HEK293 (cell line): ENCODE data around the gene ZNF524.

Experiments used
- CTCF ChIA-PET: fragments of 350-600 bp; formaldehyde crosslinking; extraction: SDS; loops from one replicate; lab custom pipeline; 2021; ENCODE audit warnings: antibody characterized with exemption; lab: Yijun Ruan, JAX
- POLR2A ChIA-PET: fragments of 300-600 bp; formaldehyde crosslinking; extraction: SDS; loops from one replicate; lab custom pipeline; 2020; ENCODE audit warnings: antibody characterized with exemption, inconsistent platforms; lab: Yijun Ruan, JAX
- H3K27ac ChIP-seq: fragments of 200-500 bp; sonication (Bioruptor generic); 2 replicates; pipeline ENCODE4 v1.5.1; 2014; ENCODE audit warnings: low read depth, low read length, control low read depth, inconsistent platforms; ENCODE audit errors: extremely low read depth
- H3K36me3 ChIP-seq, 2 experiments: fragments of 200-500 bp in 1 of 2; sonication (Bioruptor generic) in 1 of 2; 1 replicate in 1 of 2; 2 replicates in 1 of 2; pipeline ENCODE4 v1.5.1; 2014 to 2017; ENCODE audit warnings: inconsistent platforms in 2 of 2, low read length in 2 of 2; ENCODE audit not compliant: control insufficient read depth in 2 of 2, insufficient read depth in 1 of 2
- H3K4me1 ChIP-seq: fragments of 200-500 bp; sonication (Bioruptor generic); 2 replicates; pipeline ENCODE4 v1.5.1; 2014; ENCODE audit warnings: mild to moderate bottlenecking, low read length, inconsistent platforms; ENCODE audit not compliant: control insufficient read depth, insufficient read depth
- H3K4me3 ChIP-seq: 2 replicates; pipeline ENCODE4 v1.5.1; 2011; ENCODE audit warnings: low read depth, mild to moderate bottlenecking, control low read depth, low read length, moderate library complexity
- H3K9me3 ChIP-seq: fragments of 200-500 bp; sonication (Bioruptor generic); 2 replicates; pipeline ENCODE4 v1.5.1; 2014; ENCODE audit warnings: low read depth, low read length, inconsistent platforms; ENCODE audit not compliant: control insufficient read depth, insufficient read depth
- BCL6B ChIP-seq: fragments of 450-650 bp; formaldehyde crosslinking; IDR thresholded peaks from 2 replicates; pipeline ENCODE4 v1.5.1; 2017; ENCODE audit warnings: missing biosample characterization, missing genetic modification characterization
- EGR2 ChIP-seq: fragments of 450-650 bp; formaldehyde crosslinking; IDR thresholded peaks from 2 replicates; pipeline ENCODE4 v1.5.1; 2016; ENCODE audit warnings: low read depth, missing biosample characterization, missing genetic modification characterization
- GFI1B ChIP-seq: fragments of 450-650 bp; formaldehyde crosslinking; IDR thresholded peaks from 2 replicates; pipeline ENCODE4 v1.5.1; 2016; ENCODE audit warnings: missing biosample characterization, missing genetic modification characterization
- GLIS1 ChIP-seq: fragments of 450-650 bp; formaldehyde crosslinking; IDR thresholded peaks from 2 replicates; pipeline ENCODE4 v1.5.1; 2016; ENCODE audit warnings: missing biosample characterization, missing genetic modification characterization
- PATZ1 ChIP-seq: fragments of 450-650 bp; formaldehyde crosslinking; IDR thresholded peaks from 2 replicates; pipeline ENCODE4 v1.5.1; 2016; ENCODE audit warnings: missing biosample characterization, missing genetic modification characterization
- WT1 ChIP-seq: fragments of 450-650 bp; formaldehyde crosslinking; IDR thresholded peaks from 2 replicates; pipeline ENCODE4 v1.5.1; 2016; ENCODE audit warnings: missing biosample characterization, missing genetic modification characterization
- YY1 ChIP-seq: fragments of 450-650 bp; formaldehyde crosslinking; IDR thresholded peaks from 2 replicates; pipeline ENCODE4 v1.5.1; 2018; ENCODE audit warnings: missing biosample characterization, missing genetic modification characterization
- ZBTB8A ChIP-seq: fragments of 450-650 bp; formaldehyde crosslinking; IDR thresholded peaks from 2 replicates; pipeline ENCODE4 v1.5.1; 2016; ENCODE audit warnings: missing biosample characterization, missing genetic modification characterization
- ZFP69B ChIP-seq: fragments of 450-650 bp; formaldehyde crosslinking; IDR thresholded peaks from 2 replicates; pipeline ENCODE4 v1.5.1; 2016; ENCODE audit warnings: missing biosample characterization, missing genetic modification characterization
- ZNF157 ChIP-seq: fragments of 450-650 bp; formaldehyde crosslinking; IDR thresholded peaks from 2 replicates; pipeline ENCODE4 v1.5.1; 2016; ENCODE audit warnings: missing biosample characterization, missing genetic modification characterization
- ZNF184 ChIP-seq: fragments of 450-650 bp; IDR thresholded peaks from 2 replicates; pipeline ENCODE4 v1.5.1; 2018; ENCODE audit warnings: missing biosample characterization, mild to moderate bottlenecking, missing genetic modification characterization
- ZNF223 ChIP-seq: fragments of 450-650 bp; formaldehyde crosslinking; IDR thresholded peaks from 2 replicates; pipeline ENCODE4 v1.5.1; 2016; ENCODE audit warnings: missing biosample characterization, missing genetic modification characterization
- ZNF274 ChIP-seq, 2 experiments: fragments of 200-500 bp in 1 of 2; fragments of 450-650 bp in 1 of 2; sonication (Bioruptor generic) in 1 of 2; formaldehyde crosslinking in 1 of 2; IDR thresholded peaks; 2 replicates each; pipeline versions ENCODE4 v1.5.1 to v1.6.1; 2014 to 2016; ENCODE audit warnings: borderline replicate concordance in 1 of 2, inconsistent platforms in 1 of 2, low read length in 1 of 2, missing biosample characterization in 1 of 2, missing genetic modification characterization in 1 of 2
- ZNF324 ChIP-seq: fragments of 450-650 bp; formaldehyde crosslinking; IDR thresholded peaks from 2 replicates; pipeline ENCODE4 v1.5.1; 2016; ENCODE audit warnings: missing biosample characterization, missing genetic modification characterization
- ZNF350 ChIP-seq: fragments of 450-650 bp; formaldehyde crosslinking; IDR thresholded peaks from 2 replicates; pipeline ENCODE4 v1.5.0; 2017; ENCODE audit warnings: missing biosample characterization, mild to moderate bottlenecking, missing genetic modification characterization
- ZNF404 ChIP-seq: fragments of 450-650 bp; formaldehyde crosslinking; IDR thresholded peaks from 2 replicates; pipeline ENCODE4 v1.5.1; 2017; ENCODE audit warnings: missing biosample characterization, missing genetic modification characterization
- ZNF521 ChIP-seq: fragments of 450-650 bp; formaldehyde crosslinking; IDR thresholded peaks from 2 replicates; pipeline ENCODE4 v1.5.1; 2017; ENCODE audit warnings: missing biosample characterization, mild to moderate bottlenecking, missing genetic modification characterization
- ZNF623 ChIP-seq: fragments of 450-650 bp; formaldehyde crosslinking; IDR thresholded peaks from 2 replicates; pipeline ENCODE4 v1.5.1; 2016; ENCODE audit warnings: missing biosample characterization, missing genetic modification characterization
- ZSCAN23 ChIP-seq: fragments of 450-650 bp; formaldehyde crosslinking; IDR thresholded peaks from 2 replicates; pipeline ENCODE4 v1.5.1; 2016; ENCODE audit warnings: missing biosample characterization, missing genetic modification characterization
- TF ChIP-seq, protein P1 (sequence below): fragments of 450-650 bp; formaldehyde crosslinking; conservative IDR thresholded peaks from 2 replicates; pipeline ENCODE4 v1.5.1; 2016; ENCODE audit warnings: low read depth, missing biosample characterization, missing genetic modification characterization
- TF ChIP-seq, protein P2 (sequence below): fragments of 450-650 bp; formaldehyde crosslinking; IDR thresholded peaks from 2 replicates; pipeline ENCODE4 v1.5.0; 2017; ENCODE audit warnings: missing biosample characterization, missing genetic modification characterization, borderline replicate concordance
- TF ChIP-seq, protein P3 (sequence below): fragments of 450-650 bp; formaldehyde crosslinking; IDR thresholded peaks from 2 replicates; pipeline ENCODE4 v1.5.1; 2017; ENCODE audit warnings: missing biosample characterization, missing genetic modification characterization

Gene ZNF524

GRCh38 chr19:55641426-55642152 is 41.5 kb downstream of the ZNF524 start (continued):
- TF ChIP-seq PATZ1 (tag by site-specific recombination) (peak; percentile 88; the same call in 1 of the 2 replicates), WT1 (tag by site-specific recombination) (peak; percentile 36; the same call in 1 of the 2 replicates), ZSCAN23 (tag by site-specific recombination) (no peak), EGR2 (tag by site-specific recombination) (no peak), ZNF521 (tag by site-specific recombination) (no peak), ZNF157 (tag by site-specific recombination) (no peak), ZNF404 (tag by site-specific recombination) (no peak), ZNF223 (no peak), ZNF623 (tag by site-specific recombination) (0 out of 2 replicates have a peak, but pooled peaks have one; percentile 7), GFI1B (tag by site-specific recombination) (0 out of 2 replicates have a peak, but pooled peaks have one; percentile 6)
- TF ChIP-seq, protein P1, sequence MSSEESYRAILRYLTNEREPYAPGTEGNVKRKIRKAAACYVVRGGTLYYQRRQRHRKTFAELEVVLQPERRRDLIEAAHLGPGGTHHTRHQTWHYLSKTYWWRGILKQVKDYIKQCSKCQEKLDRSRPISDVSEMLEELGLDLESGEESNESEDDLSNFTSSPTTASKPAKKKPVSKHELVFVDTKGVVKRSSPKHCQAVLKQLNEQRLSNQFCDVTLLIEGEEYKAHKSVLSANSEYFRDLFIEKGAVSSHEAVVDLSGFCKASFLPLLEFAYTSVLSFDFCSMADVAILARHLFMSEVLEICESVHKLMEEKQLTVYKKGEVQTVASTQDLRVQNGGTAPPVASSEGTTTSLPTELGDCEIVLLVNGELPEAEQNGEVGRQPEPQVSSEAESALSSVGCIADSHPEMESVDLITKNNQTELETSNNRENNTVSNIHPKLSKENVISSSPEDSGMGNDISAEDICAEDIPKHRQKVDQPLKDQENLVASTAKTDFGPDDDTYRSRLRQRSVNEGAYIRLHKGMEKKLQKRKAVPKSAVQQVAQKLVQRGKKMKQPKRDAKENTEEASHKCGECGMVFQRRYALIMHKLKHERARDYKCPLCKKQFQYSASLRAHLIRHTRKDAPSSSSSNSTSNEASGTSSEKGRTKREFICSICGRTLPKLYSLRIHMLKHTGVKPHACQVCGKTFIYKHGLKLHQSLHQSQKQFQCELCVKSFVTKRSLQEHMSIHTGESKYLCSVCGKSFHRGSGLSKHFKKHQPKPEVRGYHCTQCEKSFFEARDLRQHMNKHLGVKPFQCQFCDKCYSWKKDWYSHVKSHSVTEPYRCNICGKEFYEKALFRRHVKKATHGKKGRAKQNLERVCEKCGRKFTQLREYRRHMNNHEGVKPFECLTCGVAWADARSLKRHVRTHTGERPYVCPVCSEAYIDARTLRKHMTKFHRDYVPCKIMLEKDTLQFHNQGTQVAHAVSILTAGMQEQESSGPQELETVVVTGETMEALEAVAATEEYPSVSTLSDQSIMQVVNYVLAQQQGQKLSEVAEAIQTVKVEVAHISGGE (tag by site-specific recombination): no peak; the same call in 1 of the 2 replicates
- TF ChIP-seq, all 188 proteins: peak for 23

GRCh38 chr19:55642153-55643002 is 42.3 kb downstream of the ZNF524 start:
- Histone ChIP-seq H3K36me3 (peaks cover 17 to 29% of the 10 kb centered on the region in 2 experiments; a peak in 2 of 3 replicates), H3K27ac (peak overlapping the region; percentile 83), H3K4me3 (peak overlapping the region; percentile 61), H3K4me1 (peaks cover 25% of the 10 kb centered on the region), H3K9me3 (no peaks in the 10 kb centered on the region)
- ChIA-PET CTCF (interaction anchor here (0.7 to 1.9 kb wide), 5 partner anchors 8 to 51 kb away, joined by 3 to 8 read pairs (median 4); no protein-coding TSS in a partner anchor), POLR2A (interaction anchor here (0.6 to 2.2 kb wide), 7 partner anchors 8 to 43 kb away, joined by 3 to 36 read pairs (median 5); partner anchors contain the start of genes FIZ1, U2AF2 and ZNF784)
- TF ChIP-seq, protein P2, sequence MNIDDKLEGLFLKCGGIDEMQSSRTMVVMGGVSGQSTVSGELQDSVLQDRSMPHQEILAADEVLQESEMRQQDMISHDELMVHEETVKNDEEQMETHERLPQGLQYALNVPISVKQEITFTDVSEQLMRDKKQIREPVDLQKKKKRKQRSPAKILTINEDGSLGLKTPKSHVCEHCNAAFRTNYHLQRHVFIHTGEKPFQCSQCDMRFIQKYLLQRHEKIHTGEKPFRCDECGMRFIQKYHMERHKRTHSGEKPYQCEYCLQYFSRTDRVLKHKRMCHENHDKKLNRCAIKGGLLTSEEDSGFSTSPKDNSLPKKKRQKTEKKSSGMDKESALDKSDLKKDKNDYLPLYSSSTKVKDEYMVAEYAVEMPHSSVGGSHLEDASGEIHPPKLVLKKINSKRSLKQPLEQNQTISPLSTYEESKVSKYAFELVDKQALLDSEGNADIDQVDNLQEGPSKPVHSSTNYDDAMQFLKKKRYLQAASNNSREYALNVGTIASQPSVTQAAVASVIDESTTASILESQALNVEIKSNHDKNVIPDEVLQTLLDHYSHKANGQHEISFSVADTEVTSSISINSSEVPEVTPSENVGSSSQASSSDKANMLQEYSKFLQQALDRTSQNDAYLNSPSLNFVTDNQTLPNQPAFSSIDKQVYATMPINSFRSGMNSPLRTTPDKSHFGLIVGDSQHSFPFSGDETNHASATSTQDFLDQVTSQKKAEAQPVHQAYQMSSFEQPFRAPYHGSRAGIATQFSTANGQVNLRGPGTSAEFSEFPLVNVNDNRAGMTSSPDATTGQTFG (tag by site-specific recombination): no peak
- TF ChIP-seq ZFP69B (tag by site-specific recombination) (no peak), ZBTB8A (tag by site-specific recombination) (no peak), ZNF184 (no peak), GLIS1 (peak; percentile 87), YY1 (tag by site-specific recombination) (no peak), ZNF350 (tag by site-specific recombination) (no peak), BCL6B (no peak), ZNF324 (tag by site-specific recombination) (no peak), ZNF274 (IDR thresholded peaks at IDR 0.05; ENCODE audit: low read length) (no peak), ZNF274 (tag by site-specific recombination; IDR thresholded peaks at IDR 0.05; ENCODE audit: borderline replicate concordance) (no peak)
- TF ChIP-seq, protein P3, sequence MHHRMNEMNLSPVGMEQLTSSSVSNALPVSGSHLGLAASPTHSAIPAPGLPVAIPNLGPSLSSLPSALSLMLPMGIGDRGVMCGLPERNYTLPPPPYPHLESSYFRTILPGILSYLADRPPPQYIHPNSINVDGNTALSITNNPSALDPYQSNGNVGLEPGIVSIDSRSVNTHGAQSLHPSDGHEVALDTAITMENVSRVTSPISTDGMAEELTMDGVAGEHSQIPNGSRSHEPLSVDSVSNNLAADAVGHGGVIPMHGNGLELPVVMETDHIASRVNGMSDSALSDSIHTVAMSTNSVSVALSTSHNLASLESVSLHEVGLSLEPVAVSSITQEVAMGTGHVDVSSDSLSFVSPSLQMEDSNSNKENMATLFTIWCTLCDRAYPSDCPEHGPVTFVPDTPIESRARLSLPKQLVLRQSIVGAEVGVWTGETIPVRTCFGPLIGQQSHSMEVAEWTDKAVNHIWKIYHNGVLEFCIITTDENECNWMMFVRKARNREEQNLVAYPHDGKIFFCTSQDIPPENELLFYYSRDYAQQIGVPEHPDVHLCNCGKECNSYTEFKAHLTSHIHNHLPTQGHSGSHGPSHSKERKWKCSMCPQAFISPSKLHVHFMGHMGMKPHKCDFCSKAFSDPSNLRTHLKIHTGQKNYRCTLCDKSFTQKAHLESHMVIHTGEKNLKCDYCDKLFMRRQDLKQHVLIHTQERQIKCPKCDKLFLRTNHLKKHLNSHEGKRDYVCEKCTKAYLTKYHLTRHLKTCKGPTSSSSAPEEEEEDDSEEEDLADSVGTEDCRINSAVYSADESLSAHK: no peak
